GM21786 (cell line): ENCODE data around the gene SEMA6D.

ENCODE experiments used
- ATAC-seq: cut with Tn5 transposase; IDR thresholded peaks from one replicate; pipeline ENCODE4 v1.9.1; 2021; ENCODE audit not compliant: unreplicated experiment

SEMA6D gene

GRCh38 chr15:47781527-47781926 lies 64.2 kb downstream of the SEMA6D start:
- ATAC-seq = no peak

GRCh38 chr15:47784820-47785219 lies 67.5 kb downstream of the SEMA6D start:
- no peak for ATAC-seq

GRCh38 chr15:47786371-47786770 lies 69.1 kb downstream of the SEMA6D start:
- ATAC-seq = no peak

GRCh38 chr15:47787875-47788274 lies 70.6 kb downstream of the SEMA6D start:
- no peak for ATAC-seq

GRCh38 chr15:47788685-47789084 lies 71.4 kb downstream of the SEMA6D start:
- no peak for ATAC-seq

GRCh38 chr15:47791161-47791560 lies 73.9 kb downstream of the SEMA6D start:
- no peak for ATAC-seq

GRCh38 chr15:47792231-47792630 lies 74.9 kb downstream of the SEMA6D start:
- no peak for ATAC-seq

GRCh38 chr15:47794252-47794914 lies 77.1 kb downstream of the SEMA6D start:
- ATAC-seq = no peak

GRCh38 chr15:47795864-47796263 lies 78.6 kb downstream of the SEMA6D start:
- ATAC-seq = no peak

- no peak for ATAC-seq
Measured at GRCh38 chr15:47796339-47796738, 79.0 kb downstream of the SEMA6D start.

- no peak for ATAC-seq
Measured at GRCh38 chr15:47796830-47797229, 79.5 kb downstream of the SEMA6D start.

GRCh38 chr15:47801522-47801921 lies 84.2 kb downstream of the SEMA6D start:
- ATAC-seq = no peak

GRCh38 chr15:47802216-47802615 lies 84.9 kb downstream of the SEMA6D start:
- ATAC-seq = no peak

GRCh38 chr15:47803767-47804166 lies 86.5 kb downstream of the SEMA6D start:
- ATAC-seq = no peak

- ATAC-seq = no peak
Measured at GRCh38 chr15:47804733-47805132, 87.4 kb downstream of the SEMA6D start.

- no peak for ATAC-seq
Measured at GRCh38 chr15:47806008-47806407, 88.7 kb downstream of the SEMA6D start.

- ATAC-seq = no peak
Measured at GRCh38 chr15:47811172-47811571, 93.9 kb downstream of the SEMA6D start.

GRCh38 chr15:47812470-47812999 lies 95.2 kb downstream of the SEMA6D start:
- ATAC-seq = peak; percentile 48

GRCh38 chr15:47813748-47814384 lies 96.6 kb downstream of the SEMA6D start:
- ATAC-seq = peak; percentile 88

- ATAC-seq = no peak
Measured at GRCh38 chr15:47814620-47815019, 97.3 kb downstream of the SEMA6D start.

GRCh38 chr15:47817969-47818548 lies 100.8 kb downstream of the SEMA6D start:
- no peak for ATAC-seq

GRCh38 chr15:47819158-47819557 lies 101.9 kb downstream of the SEMA6D start:
- no peak for ATAC-seq
